ENCODE results near the gene ZNF273.
A peak's percentile ranks its signal among the peaks of the same experiment; 100 is the strongest.
"Not testable (repeated sequence)": the region's sequence is repeated elsewhere in the genome, so short reads cannot be mapped to it uniquely, and the experiment has no call there.

Gene ZNF273

GRCh38 chr7:64944667-64945502, 41.8 kb downstream of the ZNF273 start:
- DNase-seq (ENCODE audit: low read depth in 1 of 2, low spot score in 1 of 2) = not testable (repeated sequence)

- DNase-seq (ENCODE audit: low read depth in 1 of 2, low spot score in 1 of 2) = no peak
These were observed 42.6 kb downstream of the ZNF273 start for GRCh38 chr7:64945503-64946175.

GRCh38 chr7:64946772-64947171, 43.7 kb downstream of the ZNF273 start:
- no peak for DNase-seq (ENCODE audit: low read depth in 1 of 2, low spot score in 1 of 2)

GRCh38 chr7:64947252-64948000, 44.4 kb downstream of the ZNF273 start:
- DNase-seq (ENCODE audit: low read depth in 1 of 2, low spot score in 1 of 2) = no peak

- not testable (repeated sequence) for DNase-seq (ENCODE audit: low read depth in 1 of 2, low spot score in 1 of 2)
These were observed 45.7 kb downstream of the ZNF273 start for GRCh38 chr7:64948774-64949173.

- DNase-seq (ENCODE audit: low read depth in 1 of 2, low spot score in 1 of 2) = not testable (repeated sequence)
These were observed 47.6 kb downstream of the ZNF273 start for GRCh38 chr7:64950673-64951072.

GRCh38 chr7:64951250-64951848, 48.3 kb downstream of the ZNF273 start:
- DNase-seq (ENCODE audit: low read depth in 1 of 2, low spot score in 1 of 2) = peak in 1 of 2 donors; percentile 25

- no peak for DNase-seq (ENCODE audit: low read depth in 1 of 2, low spot score in 1 of 2)
These were observed 56.1 kb downstream of the ZNF273 start for GRCh38 chr7:64959072-64959747.

- DNase-seq (ENCODE audit: low read depth in 1 of 2, low spot score in 1 of 2) = no peak
These were observed 62.5 kb downstream of the ZNF273 start for GRCh38 chr7:64965594-64965993.

- DNase-seq (ENCODE audit: low read depth in 1 of 2, low spot score in 1 of 2) = no peak
These were observed 75.6 kb downstream of the ZNF273 start for GRCh38 chr7:64978497-64979203.

Measured in activated CD4-positive, alpha-beta T cell treated with anti-CD3 and anti-CD28 coated beads, Interleukin-2, amount 50 U/mL, for 24 hours (primary cell).